ENCODE measurements around the gene OSBP2.

DNA sequence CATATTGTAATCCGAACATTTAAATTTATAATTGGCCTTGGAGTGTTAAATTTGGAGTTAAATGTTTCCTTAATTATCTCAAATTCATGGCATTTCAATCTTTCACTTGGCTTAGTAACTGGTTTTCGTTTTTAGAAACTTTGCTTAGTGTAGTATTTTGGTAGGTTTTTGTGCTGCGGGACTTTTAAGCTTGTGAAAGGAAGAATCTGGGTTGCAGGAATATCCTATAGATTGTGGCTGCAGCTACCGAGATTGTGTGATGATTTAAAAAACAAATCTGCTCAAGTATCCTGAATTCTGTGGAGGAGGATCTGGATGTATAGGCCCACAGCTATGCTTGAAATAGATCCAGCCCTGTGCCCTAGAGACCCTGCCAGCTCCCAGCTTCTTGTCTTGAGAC, 27.1 kb downstream of the OSBP2 start:
- TF ChIP-seq EZH2 (IDR thresholded peaks at IDR 0.05; ENCODE audit: low read length, unreplicated experiment) (no peak), EZH2phosphoT487 (IDR thresholded peaks at IDR 0.05; ENCODE audit: borderline replicate concordance, low read length) (no peak)
- TF ChIP-seq, protein P1, sequence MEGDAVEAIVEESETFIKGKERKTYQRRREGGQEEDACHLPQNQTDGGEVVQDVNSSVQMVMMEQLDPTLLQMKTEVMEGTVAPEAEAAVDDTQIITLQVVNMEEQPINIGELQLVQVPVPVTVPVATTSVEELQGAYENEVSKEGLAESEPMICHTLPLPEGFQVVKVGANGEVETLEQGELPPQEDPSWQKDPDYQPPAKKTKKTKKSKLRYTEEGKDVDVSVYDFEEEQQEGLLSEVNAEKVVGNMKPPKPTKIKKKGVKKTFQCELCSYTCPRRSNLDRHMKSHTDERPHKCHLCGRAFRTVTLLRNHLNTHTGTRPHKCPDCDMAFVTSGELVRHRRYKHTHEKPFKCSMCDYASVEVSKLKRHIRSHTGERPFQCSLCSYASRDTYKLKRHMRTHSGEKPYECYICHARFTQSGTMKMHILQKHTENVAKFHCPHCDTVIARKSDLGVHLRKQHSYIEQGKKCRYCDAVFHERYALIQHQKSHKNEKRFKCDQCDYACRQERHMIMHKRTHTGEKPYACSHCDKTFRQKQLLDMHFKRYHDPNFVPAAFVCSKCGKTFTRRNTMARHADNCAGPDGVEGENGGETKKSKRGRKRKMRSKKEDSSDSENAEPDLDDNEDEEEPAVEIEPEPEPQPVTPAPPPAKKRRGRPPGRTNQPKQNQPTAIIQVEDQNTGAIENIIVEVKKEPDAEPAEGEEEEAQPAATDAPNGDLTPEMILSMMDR (conservative IDR thresholded peaks at IDR 0.05; ENCODE audit: low read depth, low read length) = no peak

Data from PC-3 (cell line).